ENCODE measurements around the gene INSL4.

INSL4 gene

DNA sequence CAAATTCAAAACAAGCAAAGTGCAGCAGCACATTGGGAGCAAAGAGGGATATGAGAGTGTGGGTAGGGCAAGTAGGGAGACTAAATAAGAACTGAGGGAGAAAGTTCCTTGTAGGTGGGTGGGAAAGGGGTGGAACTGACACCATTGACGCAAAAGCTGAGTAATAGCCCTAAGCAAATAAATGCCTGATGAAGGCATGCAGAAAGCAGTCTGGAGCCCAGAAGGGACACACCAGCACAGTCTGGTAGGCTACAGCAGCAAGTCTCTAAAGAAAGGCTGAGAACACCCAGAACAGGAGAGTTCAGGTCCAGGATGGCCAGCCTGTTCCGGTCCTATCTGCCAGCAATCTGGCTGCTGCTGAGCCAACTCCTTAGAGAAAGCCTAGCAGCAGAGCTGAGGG, at the start of gene INSL4:
Gene INSL4, plus strand, starts transcription at position 208 of the 400 bp plus-strand sequence. Its CDS starts 105 bp downstream, at position 313.
- no peak for DNase-seq (ENCODE audit: low read depth in 2 of 2)

DNA sequence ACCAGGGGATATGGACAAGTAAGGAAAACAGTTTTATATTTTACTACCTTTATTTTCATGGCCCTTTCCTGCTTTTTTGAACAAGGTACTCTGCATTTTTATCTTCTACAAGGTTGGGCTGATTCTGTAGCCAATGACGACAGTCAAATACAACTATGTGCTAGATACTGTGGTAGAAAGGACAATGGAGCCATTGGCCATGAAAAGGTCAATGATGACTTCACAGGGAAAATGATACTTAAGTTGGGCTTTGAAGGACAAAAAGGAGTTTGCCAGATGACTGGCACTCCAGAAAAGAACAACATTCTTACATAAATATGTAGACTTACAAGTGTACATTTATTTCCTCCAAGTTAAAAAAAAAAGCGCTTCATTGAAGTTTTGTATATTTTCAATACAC, 46.4 kb upstream of the INSL4 start:
- no peak for DNase-seq (ENCODE audit: low read depth in 2 of 2)

DNA sequence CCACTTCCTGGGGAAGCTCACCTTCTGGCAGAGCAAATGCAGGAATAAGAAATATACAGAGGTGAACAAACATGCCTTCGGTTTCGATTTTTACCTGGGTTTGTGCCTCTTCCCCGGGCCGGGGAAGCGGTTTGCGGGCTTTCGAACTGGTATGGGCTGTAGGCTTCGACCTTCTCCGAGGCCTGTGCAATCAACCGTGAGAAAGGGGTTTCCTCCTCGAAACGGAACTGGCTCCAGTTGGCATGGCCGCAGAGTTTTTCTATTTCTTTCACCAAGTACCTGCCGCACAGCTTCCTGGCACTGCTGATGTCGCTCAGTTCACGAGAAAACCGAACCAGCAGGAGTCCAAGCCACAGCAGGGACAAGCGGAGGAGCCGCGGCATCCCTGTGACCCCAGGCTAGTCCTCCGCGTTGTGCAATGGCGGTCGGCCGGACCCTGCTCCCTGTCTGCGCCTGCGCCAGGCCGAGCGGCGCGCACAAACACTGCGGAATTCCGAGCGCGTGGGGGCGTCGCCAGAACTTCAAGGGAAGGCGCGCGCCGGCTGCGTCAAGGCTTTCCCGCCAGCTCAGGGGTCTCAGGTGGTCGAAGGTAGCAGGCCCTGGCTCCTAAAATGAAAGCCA, 45.9 kb upstream of the INSL4 start, which contains the start of gene INSL6:
Gene INSL6, minus strand, starts transcription at position 420 of the 621 bp plus-strand sequence. Its CDS starts 37 bp downstream, at position 383.
- DNase-seq (ENCODE audit: low read depth in 2 of 2): no peak

DNA sequence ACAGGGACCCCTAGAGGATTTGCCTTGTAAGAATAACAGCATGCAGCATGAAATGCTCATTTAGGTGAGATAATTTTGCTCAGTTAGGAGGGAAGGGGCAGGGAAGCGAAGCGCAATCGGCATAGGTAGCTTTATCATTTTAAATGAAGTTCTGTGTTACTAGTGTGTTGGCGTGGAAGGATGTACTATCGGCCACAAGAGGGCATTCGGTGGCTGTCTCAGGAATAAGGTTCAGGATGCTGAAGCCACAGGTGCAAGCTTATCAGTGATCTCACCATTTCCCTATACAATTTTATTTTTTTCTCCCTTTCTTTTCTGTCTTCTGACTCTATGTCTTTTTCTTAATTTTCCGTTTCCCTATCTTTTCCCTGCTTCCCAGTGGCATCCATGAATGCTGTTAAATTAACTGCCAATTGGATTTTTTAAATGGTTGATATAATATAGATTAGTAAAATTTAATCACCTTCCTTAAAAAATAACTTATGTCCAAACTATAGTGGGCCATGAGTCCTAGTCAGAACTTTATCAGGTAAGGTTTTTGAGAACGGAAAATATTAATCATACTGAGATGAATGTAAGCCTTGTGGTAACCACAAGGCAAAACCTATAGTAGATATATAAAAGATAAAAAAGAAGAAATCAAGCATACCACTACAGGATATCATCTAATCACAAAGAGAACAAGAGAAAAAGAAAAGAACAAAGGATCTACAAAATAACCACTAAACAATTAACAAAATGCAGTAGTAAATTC, 44.6 kb upstream of the INSL4 start:
- peak; percentile 16 to 21 for DNase-seq (ENCODE audit: low read depth in 2 of 2)

DNA sequence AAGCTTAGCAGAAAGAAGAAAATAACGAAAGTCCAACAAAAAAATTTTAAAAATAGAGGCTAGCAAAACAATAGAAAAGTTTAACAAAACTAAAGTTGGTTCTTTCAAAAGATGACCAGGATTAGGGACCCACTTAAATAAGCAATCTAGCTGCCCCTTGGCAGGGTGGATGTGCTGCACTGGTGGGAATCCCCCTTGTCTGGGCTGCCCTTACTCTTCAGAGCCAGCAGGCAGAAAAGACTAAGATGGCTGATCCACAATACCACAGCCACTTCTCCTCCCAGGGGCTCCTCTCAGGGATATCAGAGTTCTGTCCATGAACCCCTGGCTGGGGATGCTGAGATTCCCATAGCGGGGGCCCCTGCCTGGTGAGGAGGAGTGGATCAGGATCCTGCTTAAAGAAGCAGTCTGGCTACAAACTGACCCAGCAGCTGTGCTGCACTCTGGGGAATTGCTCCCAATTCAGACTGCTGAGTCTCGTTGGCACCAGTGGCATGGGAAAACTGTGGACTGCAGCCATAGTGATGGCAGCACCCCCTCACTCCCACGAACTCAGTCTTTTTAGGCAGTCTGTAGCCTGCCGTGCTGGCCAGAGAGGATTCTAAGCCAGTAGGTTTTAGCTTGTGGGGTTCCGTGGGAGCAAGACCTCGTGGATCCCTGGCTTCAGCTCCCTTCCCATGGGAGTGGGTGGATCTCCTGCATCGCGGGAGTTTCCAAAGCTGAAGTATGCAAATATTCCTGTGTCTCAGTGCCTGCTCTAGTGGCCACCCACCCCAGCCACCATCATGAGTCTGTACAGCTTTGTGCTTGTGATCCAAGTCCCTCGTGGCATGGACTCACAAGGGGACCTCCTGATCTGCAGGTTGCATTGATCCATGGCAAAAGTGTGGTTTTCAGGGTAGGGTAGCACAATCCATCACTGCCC, 42.9 kb upstream of the INSL4 start:
- no peak for DNase-seq (ENCODE audit: low read depth in 2 of 2)

DNA sequence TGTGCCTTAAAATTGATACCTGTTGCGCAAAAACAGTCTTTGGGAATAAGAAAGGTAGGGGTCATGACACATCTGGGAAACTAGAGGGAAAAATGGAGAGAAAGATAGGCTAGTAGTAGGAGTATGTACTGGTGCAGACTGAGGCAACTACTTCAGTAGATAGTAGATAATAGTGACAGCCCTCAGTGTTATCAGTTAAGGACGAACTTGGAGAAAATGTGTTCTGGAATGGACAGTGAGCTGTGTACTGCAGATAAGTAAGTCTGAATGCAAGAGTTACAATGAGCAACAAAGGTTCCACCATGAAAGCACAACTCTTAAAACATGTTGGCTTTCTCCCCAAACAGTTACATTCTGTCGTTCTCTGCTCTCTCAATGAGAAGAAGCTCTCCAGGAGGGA, 39.2 kb upstream of the INSL4 start:
- DNase-seq (ENCODE audit: low read depth in 2 of 2): no peak

DNA sequence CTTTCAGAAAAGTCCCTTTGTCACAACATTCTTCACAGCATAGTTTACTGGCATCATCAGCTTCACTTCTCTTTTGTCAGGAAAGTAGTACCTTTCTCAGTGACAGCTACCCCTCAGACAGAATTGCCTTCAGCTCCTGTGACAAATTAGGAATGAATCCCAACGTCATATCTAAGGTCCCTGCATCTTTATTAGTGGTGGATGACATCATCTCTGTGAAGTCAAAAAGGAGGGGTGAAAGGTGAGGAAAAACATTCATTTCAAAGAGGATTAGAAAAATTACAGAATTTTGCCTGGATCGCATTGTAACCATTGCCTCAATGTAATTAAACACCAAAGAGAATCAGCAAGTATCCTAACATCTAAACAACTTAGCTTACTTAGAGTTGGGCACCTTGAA, 37.9 kb upstream of the INSL4 start:
- DNase-seq (ENCODE audit: low read depth in 2 of 2): no peak

DNA sequence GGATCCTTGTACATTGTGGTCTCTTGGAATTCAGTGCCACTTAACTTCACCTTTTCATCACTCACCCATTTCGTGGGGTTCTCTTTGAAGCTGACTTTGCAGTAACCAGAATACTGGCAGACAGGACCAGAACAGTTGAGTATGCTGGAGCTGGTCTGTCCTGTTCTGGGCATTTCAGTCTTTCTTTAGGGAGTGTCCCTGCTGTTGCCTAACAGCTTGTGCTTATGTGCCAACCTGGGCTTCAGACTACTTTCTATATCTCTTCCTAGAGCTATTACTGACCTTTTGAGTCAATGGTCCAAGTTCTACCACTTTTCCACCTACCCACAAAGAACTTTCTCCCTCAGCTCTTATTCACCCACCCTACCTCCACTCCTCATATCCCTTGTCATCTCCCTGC, 35.8 kb upstream of the INSL4 start:
- no peak for DNase-seq (ENCODE audit: low read depth in 2 of 2)

DNA sequence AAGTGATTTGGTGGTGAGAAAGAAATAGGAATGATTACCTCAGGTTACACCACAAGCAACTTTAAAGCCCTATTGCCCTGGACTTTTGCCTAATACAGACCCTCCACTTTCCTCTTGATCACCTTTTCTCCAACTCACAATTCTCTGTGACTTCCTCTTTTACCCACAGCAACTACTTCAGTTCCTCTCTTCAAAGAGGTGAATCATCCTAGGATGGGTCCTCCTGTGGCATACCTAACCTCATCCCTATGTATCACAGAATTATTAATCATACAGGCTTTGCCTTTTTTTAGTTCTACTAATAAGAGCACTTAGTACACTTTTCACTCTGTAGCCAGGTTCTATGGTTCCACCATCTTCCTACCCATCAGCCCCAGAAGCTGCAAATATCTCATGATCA, 26.1 kb upstream of the INSL4 start:
- DNase-seq (ENCODE audit: low read depth in 2 of 2): no peak

DNA sequence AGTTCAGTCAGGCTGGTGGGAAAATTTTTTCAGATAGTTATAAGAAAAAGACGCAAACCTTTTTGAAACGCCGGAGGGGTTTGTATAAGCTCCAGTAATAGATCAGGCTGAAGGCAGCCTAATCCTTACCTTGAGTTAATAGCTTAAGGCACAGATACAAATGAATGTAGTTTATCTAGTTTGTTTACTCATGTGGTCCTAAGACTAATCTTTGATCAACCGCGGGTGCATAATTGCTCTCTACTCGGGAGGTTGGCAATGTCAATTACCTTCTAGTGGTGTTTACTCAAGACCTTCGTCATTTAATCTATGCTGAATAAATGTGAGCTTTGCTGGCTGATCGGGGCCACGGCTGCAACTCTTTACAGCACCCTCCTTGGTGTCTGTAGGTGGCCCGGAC, 665 bp upstream of the INSL4 start:
- no peak for DNase-seq (ENCODE audit: low read depth in 2 of 2)

DNA sequence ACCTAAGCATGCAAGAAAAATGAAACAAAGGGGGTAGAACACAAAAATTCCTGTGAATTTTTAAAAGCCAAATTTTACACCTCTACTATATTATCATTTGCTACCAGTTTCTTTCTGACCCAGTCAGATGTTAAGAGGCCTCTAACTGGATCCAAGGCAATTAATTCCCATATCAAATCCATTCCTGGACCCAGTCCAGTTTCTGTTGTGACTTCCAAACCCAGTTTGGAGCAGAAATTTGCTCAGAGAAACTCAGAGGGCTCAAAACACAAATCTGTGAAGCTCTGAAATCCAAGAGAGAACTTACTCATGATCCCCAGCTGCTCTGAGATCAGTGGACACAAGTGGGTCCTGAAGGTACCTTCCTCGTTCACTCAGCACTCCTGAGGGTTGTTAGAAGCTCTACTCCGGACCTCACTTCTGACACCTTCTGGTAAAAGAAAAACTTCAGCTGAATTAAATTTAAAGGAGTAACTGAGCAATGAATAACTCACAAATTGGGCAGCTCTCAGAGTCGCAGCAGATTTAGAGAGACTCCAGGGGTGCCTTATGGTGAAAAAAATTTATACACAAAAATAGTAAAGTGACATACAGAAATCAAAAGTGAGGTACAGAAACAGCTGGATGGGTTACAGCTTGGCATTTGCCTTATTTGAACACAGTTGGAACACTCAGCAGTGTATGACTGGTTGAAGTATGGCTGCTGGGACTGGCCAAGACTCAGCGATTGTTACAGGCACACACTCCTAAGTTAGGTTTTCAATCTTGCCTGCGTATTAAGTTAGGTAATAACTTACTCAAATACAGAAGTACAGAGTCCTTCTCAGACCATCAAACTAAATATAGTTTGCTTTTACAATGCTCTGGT, 32.4 kb downstream of the INSL4 start:
- no peak for DNase-seq (ENCODE audit: low read depth in 2 of 2)

DNA sequence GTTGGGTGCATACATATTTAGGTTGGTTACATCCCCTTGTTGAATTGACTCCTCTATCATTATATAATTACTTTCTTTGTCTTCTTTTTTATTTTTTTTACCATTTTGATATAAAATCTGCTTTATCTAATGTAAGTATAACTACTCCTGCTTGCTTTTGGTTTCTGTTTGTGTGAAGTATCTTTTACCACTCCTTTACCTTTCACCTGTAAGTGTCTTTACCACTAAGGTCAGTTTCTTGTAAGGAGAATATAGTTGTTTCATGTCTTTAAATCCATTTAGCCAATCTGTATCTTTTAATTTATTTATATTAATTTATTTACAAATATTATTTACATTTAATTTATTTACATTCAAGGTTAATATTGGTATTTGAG, 33.0 kb downstream of the INSL4 start:
- no peak for DNase-seq (ENCODE audit: low read depth in 2 of 2)

DNA sequence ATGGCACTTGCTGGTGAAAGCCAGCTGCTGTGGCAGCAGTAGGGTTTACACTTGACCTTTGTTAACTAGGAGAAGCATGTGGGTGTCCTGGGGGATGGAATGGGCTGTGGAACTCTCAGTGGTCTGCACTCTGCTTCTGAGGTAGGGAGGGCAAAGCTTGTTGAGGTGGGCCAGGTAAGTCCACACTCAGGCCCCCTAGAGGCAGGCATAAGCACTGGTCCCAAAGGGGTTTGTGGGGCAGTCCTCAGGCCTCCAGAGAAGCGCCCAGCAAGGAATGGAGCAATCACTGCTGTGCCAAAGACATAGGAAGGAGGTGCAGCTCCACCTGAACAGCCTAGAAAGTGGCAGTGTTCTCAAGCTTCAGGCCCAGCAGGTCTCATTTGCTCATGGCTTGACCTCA, 34.7 kb downstream of the INSL4 start:
- no peak for DNase-seq (ENCODE audit: low read depth in 2 of 2)

DNA sequence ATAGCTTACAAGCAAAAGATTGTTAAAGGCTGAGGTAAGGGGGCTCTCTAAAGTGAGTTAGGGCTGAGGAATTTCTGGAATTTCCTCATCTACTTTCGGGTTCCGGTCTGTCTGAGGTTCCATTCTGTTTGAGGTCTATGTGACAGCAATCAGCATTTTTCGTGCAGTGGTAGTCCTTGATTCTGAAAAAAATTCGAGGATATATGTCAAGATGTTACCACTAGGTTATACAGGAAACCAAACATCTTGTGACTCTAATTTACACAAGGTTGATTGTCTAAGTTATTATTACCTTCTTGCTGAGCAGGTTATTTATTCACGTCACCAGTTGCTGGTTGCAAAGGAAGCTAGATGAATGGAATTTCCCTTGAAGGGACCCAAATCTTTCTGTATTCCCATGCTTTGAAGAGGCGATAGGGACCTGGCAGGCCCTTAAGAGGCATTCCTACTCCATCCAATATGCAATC, 38.1 kb downstream of the INSL4 start:
- DNase-seq (ENCODE audit: low read depth in 2 of 2): no peak

DNA sequence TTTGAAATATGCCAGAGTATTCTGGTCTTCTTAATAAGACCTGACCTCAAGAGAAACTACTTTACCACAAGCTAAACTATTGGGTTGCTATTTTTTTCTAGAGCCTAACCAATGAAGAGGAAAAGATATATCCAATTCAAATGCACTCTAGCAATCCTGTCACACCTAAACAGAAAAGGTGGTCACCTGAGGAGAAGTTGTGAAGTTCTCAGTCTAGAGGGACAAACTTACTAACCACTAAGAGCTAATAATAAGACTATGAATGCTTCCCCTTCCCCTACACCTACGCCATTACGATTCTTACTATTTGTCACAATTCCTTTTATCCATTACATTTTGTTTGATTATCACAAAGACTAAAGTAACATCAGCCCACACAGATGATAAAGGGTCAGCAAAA, 43.6 kb downstream of the INSL4 start:
- DNase-seq (ENCODE audit: low read depth in 2 of 2): no peak

DNA sequence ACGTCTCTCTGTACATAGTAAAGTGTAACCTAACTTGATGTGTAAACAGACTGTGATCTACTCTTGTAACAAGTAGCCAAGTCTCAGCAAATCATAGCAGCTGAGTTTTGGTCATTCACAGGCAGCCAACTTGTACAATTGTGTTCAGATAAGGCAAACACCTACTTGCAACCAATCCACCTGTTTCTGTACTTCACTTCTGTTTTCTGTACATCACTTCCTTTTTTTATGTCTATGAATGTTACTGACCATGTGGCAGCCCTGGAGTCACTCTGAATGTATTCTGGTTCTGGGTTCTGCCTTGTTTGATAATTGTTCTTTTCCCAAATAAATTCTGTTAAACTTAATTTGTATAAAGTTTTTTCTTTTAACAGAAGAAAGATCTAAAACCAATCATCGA, 47.3 kb downstream of the INSL4 start:
- no peak for DNase-seq (ENCODE audit: low read depth in 2 of 2)
